ENCODE measurements around the gene MACO1.

DNA sequence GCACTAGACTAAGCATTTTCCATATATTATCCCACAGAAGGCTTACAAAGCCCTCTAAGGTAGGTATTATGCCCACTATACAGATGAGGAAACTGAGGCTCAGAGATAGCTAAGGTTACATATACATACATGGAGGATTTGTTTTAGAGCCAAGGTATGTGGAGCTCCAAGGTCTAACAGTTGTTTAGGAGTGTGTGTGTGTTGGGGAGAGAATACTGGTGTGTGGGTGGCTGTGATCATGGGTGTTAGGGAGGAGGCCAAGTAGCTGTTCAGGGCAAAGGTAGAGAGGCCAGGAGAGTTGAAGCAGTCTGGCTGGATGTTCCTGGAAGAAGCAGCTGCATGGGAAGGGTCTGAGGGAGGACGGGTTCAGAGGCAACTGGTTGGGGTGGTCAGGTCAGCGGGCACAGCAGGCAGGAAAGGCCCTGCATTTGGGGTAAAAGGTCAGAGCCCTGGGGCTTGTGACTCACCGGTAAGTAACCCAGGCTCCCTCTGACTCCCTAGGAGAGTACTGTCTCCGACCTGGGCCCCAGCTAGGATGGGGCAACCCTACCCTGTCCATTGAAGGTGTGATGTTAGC, 107.6 kb downstream of the MACO1 start:
- TF ChIP-seq, protein P1, sequence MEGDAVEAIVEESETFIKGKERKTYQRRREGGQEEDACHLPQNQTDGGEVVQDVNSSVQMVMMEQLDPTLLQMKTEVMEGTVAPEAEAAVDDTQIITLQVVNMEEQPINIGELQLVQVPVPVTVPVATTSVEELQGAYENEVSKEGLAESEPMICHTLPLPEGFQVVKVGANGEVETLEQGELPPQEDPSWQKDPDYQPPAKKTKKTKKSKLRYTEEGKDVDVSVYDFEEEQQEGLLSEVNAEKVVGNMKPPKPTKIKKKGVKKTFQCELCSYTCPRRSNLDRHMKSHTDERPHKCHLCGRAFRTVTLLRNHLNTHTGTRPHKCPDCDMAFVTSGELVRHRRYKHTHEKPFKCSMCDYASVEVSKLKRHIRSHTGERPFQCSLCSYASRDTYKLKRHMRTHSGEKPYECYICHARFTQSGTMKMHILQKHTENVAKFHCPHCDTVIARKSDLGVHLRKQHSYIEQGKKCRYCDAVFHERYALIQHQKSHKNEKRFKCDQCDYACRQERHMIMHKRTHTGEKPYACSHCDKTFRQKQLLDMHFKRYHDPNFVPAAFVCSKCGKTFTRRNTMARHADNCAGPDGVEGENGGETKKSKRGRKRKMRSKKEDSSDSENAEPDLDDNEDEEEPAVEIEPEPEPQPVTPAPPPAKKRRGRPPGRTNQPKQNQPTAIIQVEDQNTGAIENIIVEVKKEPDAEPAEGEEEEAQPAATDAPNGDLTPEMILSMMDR (IDR thresholded peaks at IDR 0.05 in 2 of 3, conservative IDR thresholded peaks at IDR 0.05 in 1 of 3; ENCODE audit: borderline replicate concordance in 1 of 3, insufficient read depth in 1 of 3, low read depth in 2 of 3, low read length in 2 of 3): no peak
- no peak for TF ChIP-seq POLR2A (IDR thresholded peaks at IDR 0.05; ENCODE audit: borderline replicate concordance, extremely low read depth, insufficient read depth, insufficient read length)
